Measurements from ENCODE around the gene CDRT15L2.
"Not testable (repeated sequence)": the region's sequence is repeated elsewhere in the genome, so short reads cannot be mapped to it uniquely, and the experiment has no call there.

- TF ChIP-seq CTCF (IDR thresholded peaks at IDR 0.05 in 2 of 3, conservative IDR thresholded peaks at IDR 0.05 in 1 of 3; ENCODE audit: control insufficient read depth in 2 of 3, extremely low read depth in 1 of 3, insufficient read depth in 1 of 3, low read depth in 3 of 3, low read length in 3 of 3); ZBTB4 (CRISPR knock-in tag; IDR thresholded peaks at IDR 0.05); ZZZ3 (IDR thresholded peaks at IDR 0.05; ENCODE audit: control insufficient read depth, insufficient read length, low read depth); USF2 (IDR thresholded peaks at IDR 0.05; ENCODE audit: borderline replicate concordance, low read depth, low read length); CHD2 (IDR thresholded peaks at IDR 0.05; ENCODE audit: borderline replicate concordance, low read depth, low read length); SPI1 (IDR thresholded peaks at IDR 0.05; ENCODE audit: borderline replicate concordance, insufficient read depth, low read depth, low read length); EZH2 (IDR thresholded peaks at IDR 0.05; ENCODE audit: borderline replicate concordance, control insufficient read depth, low read depth, low read length); FOXM1 (IDR thresholded peaks at IDR 0.05; ENCODE audit: low read depth, low read length); EGR1 (IDR thresholded peaks at IDR 0.05; ENCODE audit: borderline replicate concordance in 1 of 2, low read depth in 2 of 2, low read length in 2 of 2); SP1 (IDR thresholded peaks at IDR 0.05; ENCODE audit: low read depth, low read length); NFIC (IDR thresholded peaks at IDR 0.05; ENCODE audit: low read depth, low read length); ZBTB33 (IDR thresholded peaks at IDR 0.05): not testable (repeated sequence)
These were observed 38.7 kb upstream of the CDRT15L2 start for GRCh38 chr17:20540865-20541264.

Measured in GM12878 (cell line).